MM.1S (cell line): ENCODE results near the gene PERM1.

Experiments used
- CTCF ChIP-seq: fragments of 300-600 bp; sonication (generic); IDR thresholded peaks from 2 replicates; pipeline ENCODE4 v1.5.1; 2016; ENCODE audit warnings: antibody characterized with exemption, low read length, mixed read lengths
- EZH2 ChIP-seq: fragments of 300-600 bp; sonication (generic); optimal IDR thresholded peaks from 2 replicates; pipeline ENCODE3; 2017; ENCODE audit warnings: low read depth, mild to moderate bottlenecking, antibody characterized with exemption, low read length, mixed read lengths

- no peak for TF ChIP-seq CTCF
- no peak for TF ChIP-seq EZH2
Measured at GRCh38 chr1:1025730-1026129, 43.8 kb upstream of the PERM1 start.
